A673 (cell line): ENCODE results near the gene HIBADH. TPM values are rescaled to one million over a fixed set of nuclear protein-coding genes. Genes with fewer than 3 reads are reported as not detected.

ENCODE experiments used
- BruUV-seq: library from RNA; stranded (reverse); fragments of 400-500 nt; replicated peaks from 2 replicates; lab custom pipeline; 2021; lab: Mats Ljungman, UMichigan
- CTCF ChIA-PET: fragments of 300-600 bp; sonication (Branson Sonifier 250); formaldehyde crosslinking; loops from one replicate; lab custom pipeline; 2022; ENCODE audit warnings: antibody characterized with exemption; lab: Charles Lee
- POLR2A ChIA-PET: fragments of 300-600 bp; sonication (Branson Sonifier 250); formaldehyde crosslinking; loops from one replicate; lab custom pipeline; 2022; ENCODE audit warnings: antibody characterized with exemption; ENCODE audit not compliant: low non-redundant PET; lab: Charles Lee
- DNase-seq: peaks from one replicate; pipeline ENCODE4 v3.0.0-alpha.2; 2015; ENCODE audit warnings: low spot score
- H3K27ac ChIP-seq: fragments of 200-600 bp; sonication (generic); 2 replicates; pipeline ENCODE4 v1.5.1; 2016; ENCODE audit warnings: mixed run types, low read depth, mild to moderate bottlenecking, mixed read lengths, antibody characterized with exemption, low read length; ENCODE audit not compliant: poor library complexity, severe bottlenecking
- H3K27me3 ChIP-seq: fragments of 200-600 bp; sonication (generic); replicated peaks from 2 replicates; pipeline ENCODE4 v1.6.1; 2017; ENCODE audit warnings: mixed run types, low read depth, mild to moderate bottlenecking, mixed read lengths, antibody characterized with exemption, low read length; ENCODE audit not compliant: insufficient read depth, poor library complexity
- H3K36me3 ChIP-seq: fragments of 200-600 bp; sonication (generic); 2 replicates; pipeline ENCODE4 v1.6.1; 2016; ENCODE audit warnings: mixed run types, mild to moderate bottlenecking, mixed read lengths, antibody characterized with exemption, low read length; ENCODE audit not compliant: insufficient read depth, poor library complexity, severe bottlenecking
- H3K4me1 ChIP-seq: fragments of 200-600 bp; sonication (generic); 2 replicates; pipeline ENCODE4 v1.6.1; 2017; ENCODE audit warnings: mixed run types, mild to moderate bottlenecking, mixed read lengths, antibody characterized with exemption, low read length; ENCODE audit not compliant: insufficient read depth, poor library complexity, severe bottlenecking
- H3K4me3 ChIP-seq: fragments of 200-600 bp; sonication (generic); 2 replicates; pipeline ENCODE4 v1.5.1; 2016; ENCODE audit warnings: low read depth, mixed run types, mild to moderate bottlenecking, mixed read lengths, low read length; ENCODE audit not compliant: poor library complexity, severe bottlenecking
- H3K9me3 ChIP-seq: fragments of 200-600 bp; sonication (generic); 2 replicates; pipeline ENCODE4 v1.6.1; 2016; ENCODE audit warnings: mixed run types, low read depth, mild to moderate bottlenecking, mixed read lengths, antibody characterized with exemption, low read length; ENCODE audit not compliant: poor library complexity, severe bottlenecking
- CTCF ChIP-seq: fragments of 300-800, 200-600 bp; sonication (generic); conservative IDR thresholded peaks from 2 replicates; pipeline ENCODE4 v1.5.1; 2017; ENCODE audit warnings: low read depth, mild to moderate bottlenecking, antibody characterized with exemption, low read length, moderate library complexity, mixed read lengths
- EZH2 ChIP-seq: fragments of 200-600 bp; sonication (generic); IDR thresholded peaks from 2 replicates; pipeline ENCODE4 v1.6.1; 2017; ENCODE audit warnings: borderline replicate concordance, low read depth, mild to moderate bottlenecking, mixed read lengths, antibody characterized with exemption, low read length; ENCODE audit not compliant: poor library complexity, severe bottlenecking
- intact Hi-C: fragments of 100-400 bp; cut with micrococcal nuclease; formaldehyde crosslinking; loops from one replicate; pipeline ENCODE4 v1.10.0; 2022; ENCODE audit not compliant: unreplicated experiment
- total RNA-seq: library from RNA; stranded (reverse); gene quantifications from 2 replicates; pipeline ENCODE4 v1.2.3, GENCODE V29; 2021

Gene HIBADH
- total RNA-seq, 1 experiment from 2014 or later, result 10.2 TPM

- Histone ChIP-seq H3K4me3 (no peak overlapping the region), H3K27me3 (no peaks in the 10 kb centered on the region), H3K9me3 (no peaks in the 10 kb centered on the region), H3K27ac (no peak overlapping the region), H3K36me3 (no peaks in the 10 kb centered on the region), H3K4me1 (no peaks in the 10 kb centered on the region)
- intact Hi-C loops, result no loop called here
- BruUV-seq, result no TSS peak
- ChIA-PET POLR2A (no interaction called here), CTCF (no interaction called here)
- no peak for TF ChIP-seq EZH2
- no peak for TF ChIP-seq CTCF
- DNase-seq, result no peak
Observed at GRCh38 chr7:27527348-27527714, 135.4 kb downstream of the HIBADH start.

- Histone ChIP-seq H3K27ac (no peak overlapping the region), H3K9me3 (no peaks in the 10 kb centered on the region), H3K27me3 (no peaks in the 10 kb centered on the region), H3K4me1 (no peaks in the 10 kb centered on the region), H3K36me3 (no peaks in the 10 kb centered on the region), H3K4me3 (no peak overlapping the region)
- BruUV-seq, result no TSS peak
- TF ChIP-seq CTCF (no peak), EZH2 (no peak)
- ChIA-PET POLR2A (no interaction called here), CTCF (no interaction called here)
- intact Hi-C loops, result no loop called here
- DNase-seq, result no peak
Observed at GRCh38 chr7:27526611-27527347, 135.9 kb downstream of the HIBADH start.

GRCh38 chr7:27526131-27526530 lies 136.6 kb downstream of the HIBADH start:
- no peak overlapping the region for H3K4me3 ChIP-seq
- H3K9me3 ChIP-seq, result no peaks in the 10 kb centered on the region
- POLR2A ChIA-PET, result no interaction called here
- no TSS peak for BruUV-seq
- H3K27ac ChIP-seq, result no peak overlapping the region
- DNase-seq, result no peak
- no peaks in the 10 kb centered on the region for H3K27me3 ChIP-seq
- intact Hi-C loops, result no loop called here
- CTCF ChIA-PET, result no interaction called here
- H3K4me1 ChIP-seq, result no peaks in the 10 kb centered on the region
- H3K36me3 ChIP-seq, result no peaks in the 10 kb centered on the region
- TF ChIP-seq EZH2, result no peak

GRCh38 chr7:27523321-27523720 lies 139.4 kb downstream of the HIBADH start:
- no peaks in the 10 kb centered on the region for H3K9me3 ChIP-seq
- TF ChIP-seq CTCF, result no peak
- TF ChIP-seq EZH2, result no peak
- intact Hi-C loops, result no loop called here
- no peaks in the 10 kb centered on the region for H3K4me1 ChIP-seq
- no peaks in the 10 kb centered on the region for H3K36me3 ChIP-seq
- no peak overlapping the region for H3K27ac ChIP-seq
- no peaks in the 10 kb centered on the region for H3K27me3 ChIP-seq
- DNase-seq, result no peak
- ChIA-PET CTCF (no interaction called here), POLR2A (interaction anchor here (0.6 kb wide), 1 partner anchor 169 kb away, joined by 3 read pairs; no protein-coding TSS in a partner anchor)
- H3K4me3 ChIP-seq, result no peak overlapping the region
- BruUV-seq, result no TSS peak
